Muscle layer of duodenum (tissue), 2 donors: ENCODE data around the gene ARHGEF25.

Experiments
- H3K27ac ChIP-seq: one replicate; pipeline ENCODE4 v1.7.0; 2013; ENCODE audit warnings: mild to moderate bottlenecking, low read length
- H3K27me3 ChIP-seq: one replicate; pipeline ENCODE4 v1.7.0; 2013; ENCODE audit warnings: low read depth, mild to moderate bottlenecking, control low read depth, low read length
- H3K36me3 ChIP-seq, 2 donors: one replicate each; pipeline ENCODE4 v1.7.0; 2013; ENCODE audit warnings: low read length in 2 of 2, control low read depth in 1 of 2, mild to moderate bottlenecking in 1 of 2; ENCODE audit not compliant: insufficient read depth in 2 of 2, control insufficient read depth in 1 of 2
- H3K4me1 ChIP-seq, 2 donors: one replicate each; pipeline ENCODE4 v1.7.0; 2013; ENCODE audit warnings: low read length in 2 of 2, mild to moderate bottlenecking in 2 of 2, control low read depth in 1 of 2, moderate library complexity in 1 of 2; ENCODE audit not compliant: insufficient read depth in 2 of 2, control insufficient read depth in 1 of 2
- H3K4me3 ChIP-seq, 2 donors: one replicate each; pipeline ENCODE4 v1.7.0; 2013; ENCODE audit warnings: low read length in 2 of 2, low read depth in 1 of 2, mild to moderate bottlenecking in 1 of 2
- H3K9me3 ChIP-seq, 2 donors: one replicate each; pipeline ENCODE4 v1.7.0; 2013; ENCODE audit warnings: low read length in 2 of 2, control low read depth in 1 of 2, mild to moderate bottlenecking in 1 of 2; ENCODE audit not compliant: control insufficient read depth in 1 of 2
- donor health status: healthy.

The ARHGEF25 gene

DNA sequence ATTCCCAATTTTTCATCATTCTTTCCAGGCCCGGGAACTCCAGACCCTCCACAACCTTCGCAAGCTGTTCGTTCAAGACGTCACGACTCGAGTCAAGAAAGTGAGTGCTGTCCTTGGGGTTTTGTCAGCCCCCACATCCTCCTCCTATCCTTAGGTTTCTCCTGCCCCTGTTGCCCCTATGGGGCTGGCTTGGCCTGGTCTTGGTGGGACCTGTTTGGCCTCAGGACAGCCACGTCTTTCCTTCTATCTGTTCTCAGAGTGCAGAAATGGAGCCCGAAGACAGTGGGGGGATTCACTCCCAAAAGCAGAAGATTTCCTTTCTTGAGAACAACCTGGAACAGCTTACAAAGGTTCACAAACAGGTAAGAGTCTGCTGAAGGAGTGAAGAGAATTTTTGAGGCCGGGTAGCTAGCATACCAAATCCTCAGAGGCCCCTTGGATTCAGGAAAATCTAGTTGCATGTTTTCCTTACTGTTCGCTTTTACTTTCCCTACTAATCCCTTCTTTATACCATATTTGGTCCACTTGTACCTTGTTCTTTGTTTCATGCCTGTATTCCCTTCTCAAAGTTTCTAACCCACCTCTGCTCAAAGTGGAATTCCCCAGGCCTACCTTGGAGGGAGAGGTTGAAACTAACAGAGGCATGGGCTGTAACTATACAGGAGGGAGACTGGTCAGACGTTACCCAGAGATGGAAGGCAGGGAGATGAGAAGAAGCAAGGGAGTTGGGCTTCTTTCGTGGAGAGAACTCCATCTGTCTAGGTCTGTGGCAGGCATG lies 33.1 kb upstream of the ARHGEF25 start:
- no peak overlapping the region for H3K4me3 ChIP-seq
- H3K9me3 ChIP-seq, result no peaks in the 10 kb centered on the region
- no peak overlapping the region for H3K27ac ChIP-seq
- H3K36me3 ChIP-seq, result peaks cover 0 to 16% of the 10 kb centered on the region in 2 donors
- H3K27me3 ChIP-seq, result no peaks in the 10 kb centered on the region
- H3K4me1 ChIP-seq, result no peaks in the 10 kb centered on the region

- H3K4me1 ChIP-seq, result no peaks in the 10 kb centered on the region
- H3K36me3 ChIP-seq, result peaks cover 0 to 16% of the 10 kb centered on the region in 2 donors
- H3K9me3 ChIP-seq, result no peaks in the 10 kb centered on the region
- no peak overlapping the region for H3K27ac ChIP-seq
- no peaks in the 10 kb centered on the region for H3K27me3 ChIP-seq
- no peak overlapping the region for H3K4me3 ChIP-seq
Measured at GRCh38 chr12:57579011-57579410, 32.2 kb upstream of the ARHGEF25 start.

DNA sequence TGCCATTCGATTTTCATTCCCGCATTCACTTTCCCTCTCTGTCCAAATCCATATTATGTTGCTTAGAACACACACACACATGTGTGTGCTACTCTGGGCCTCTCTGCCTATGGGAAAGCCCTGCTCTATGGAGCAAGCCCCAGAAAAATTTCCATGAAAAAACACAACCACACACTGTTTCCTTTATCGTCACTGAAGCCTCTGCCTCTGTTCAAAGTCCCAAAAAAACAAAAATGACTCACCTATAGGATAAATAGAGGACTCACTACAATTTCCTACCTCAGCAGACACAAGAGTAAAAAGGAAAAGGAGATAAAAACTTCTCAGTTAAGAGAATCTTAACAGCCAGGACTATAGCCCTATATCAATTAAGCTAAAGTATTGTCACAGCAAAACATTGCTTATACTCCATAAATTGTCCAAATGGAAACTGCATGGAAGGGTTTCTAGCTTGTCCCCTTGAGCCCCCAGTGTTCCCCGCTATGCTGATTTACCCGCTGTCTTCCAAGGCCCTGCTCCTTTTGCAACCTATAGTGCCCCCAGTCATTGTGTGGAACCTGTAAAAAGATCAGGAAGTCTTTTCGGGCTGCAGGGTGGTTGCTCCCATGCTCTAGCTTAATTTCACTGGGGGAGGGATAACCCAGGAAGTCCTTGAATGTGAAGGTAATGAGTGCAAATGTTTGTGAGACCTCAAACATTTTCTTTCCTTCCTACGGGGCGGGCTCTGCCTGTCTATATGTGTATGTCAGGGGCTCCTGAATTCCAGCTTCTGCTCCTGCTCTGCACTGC lies 31.4 kb upstream of the ARHGEF25 start:
- H3K36me3 ChIP-seq, result peaks cover 0 to 16% of the 10 kb centered on the region in 2 donors
- no peaks in the 10 kb centered on the region for H3K27me3 ChIP-seq
- H3K9me3 ChIP-seq, result no peaks in the 10 kb centered on the region
- no peak overlapping the region for H3K4me3 ChIP-seq
- H3K4me1 ChIP-seq, result no peaks in the 10 kb centered on the region
- H3K27ac ChIP-seq, result no peak overlapping the region

DNA sequence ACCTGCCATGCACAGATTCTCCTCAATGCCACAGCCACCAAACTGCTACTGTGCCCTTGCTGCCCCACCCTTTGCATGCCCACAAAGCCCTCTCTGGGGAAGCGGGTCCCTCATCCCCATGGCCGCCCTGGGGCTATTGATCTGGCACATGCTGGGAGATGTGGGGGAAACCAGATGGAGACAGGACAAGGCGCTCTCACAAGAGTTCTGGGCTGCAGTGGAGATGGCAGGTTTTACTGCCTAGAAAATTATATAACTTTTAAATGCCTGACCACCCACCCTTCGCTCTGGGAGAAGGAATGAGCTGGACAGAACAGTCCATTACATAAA lies 30.8 kb upstream of the ARHGEF25 start:
- Histone ChIP-seq H3K9me3 (no peaks in the 10 kb centered on the region), H3K27me3 (no peaks in the 10 kb centered on the region), H3K27ac (no peak overlapping the region), H3K36me3 (peaks cover 0 to 16% of the 10 kb centered on the region in 2 donors), H3K4me1 (no peaks in the 10 kb centered on the region), H3K4me3 (no peak overlapping the region)

DNA sequence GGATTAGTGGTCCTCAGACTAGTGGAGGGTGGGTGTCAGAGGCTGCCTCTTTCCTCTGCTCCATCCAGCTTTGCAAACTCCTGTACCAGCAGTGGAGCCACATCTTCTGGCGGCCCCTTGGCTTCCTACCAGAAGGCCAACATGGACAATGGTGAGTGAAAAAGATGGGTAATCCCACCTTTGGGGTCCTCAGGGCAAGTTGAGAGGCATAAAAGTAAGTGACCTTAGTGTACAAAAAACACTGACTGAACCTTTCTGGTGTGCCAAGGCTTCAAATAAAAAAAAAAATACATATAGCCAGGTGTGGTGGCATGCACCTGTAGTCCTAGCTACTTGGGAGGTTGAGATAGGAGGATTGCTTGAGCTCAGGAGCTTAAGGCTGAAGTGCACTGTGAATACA lies 29.4 kb upstream of the ARHGEF25 start:
- Histone ChIP-seq H3K4me3 (no peak overlapping the region), H3K27me3 (no peaks in the 10 kb centered on the region), H3K4me1 (no peaks in the 10 kb centered on the region), H3K36me3 (peaks cover 0 to 6% of the 10 kb centered on the region in 2 donors), H3K9me3 (no peaks in the 10 kb centered on the region), H3K27ac (no peak overlapping the region)

GRCh38 chr12:57582440-57582839 lies 28.8 kb upstream of the ARHGEF25 start:
- H3K9me3 ChIP-seq, result no peaks in the 10 kb centered on the region
- no peaks in the 10 kb centered on the region for H3K27me3 ChIP-seq
- peaks cover 0 to 4% of the 10 kb centered on the region in 2 donors for H3K36me3 ChIP-seq
- H3K27ac ChIP-seq, result no peak overlapping the region
- no peak overlapping the region for H3K4me3 ChIP-seq
- H3K4me1 ChIP-seq, result no peaks in the 10 kb centered on the region

- Histone ChIP-seq H3K36me3 (peaks cover 0 to 4% of the 10 kb centered on the region in 2 donors), H3K4me3 (no peak overlapping the region), H3K9me3 (no peaks in the 10 kb centered on the region)
Measured at GRCh38 chr12:57583008-57583831, 28.0 kb upstream of the ARHGEF25 start.

DNA sequence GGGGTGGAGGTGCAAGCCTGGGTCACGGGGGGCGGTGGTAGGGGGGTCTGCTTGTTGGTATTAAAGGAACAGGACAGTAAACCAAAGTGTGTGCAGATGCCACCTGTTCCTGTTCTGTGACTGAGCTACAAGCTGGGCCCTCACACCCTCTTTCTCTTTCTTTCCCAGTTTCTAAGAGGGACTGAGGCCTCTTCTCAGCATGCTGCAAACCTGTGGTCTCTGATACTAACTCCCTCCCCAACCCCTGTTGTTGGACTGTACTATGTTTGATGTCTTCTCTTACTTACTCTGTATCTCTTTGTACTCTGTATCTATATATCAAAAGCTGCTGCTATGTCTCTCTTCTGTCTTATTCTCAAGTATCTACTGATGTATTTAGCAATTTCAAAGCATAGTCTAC lies 27.2 kb upstream of the ARHGEF25 start:
- H3K9me3 ChIP-seq, result no peaks in the 10 kb centered on the region
- H3K36me3 ChIP-seq, result peaks cover 0 to 4% of the 10 kb centered on the region in 2 donors
- H3K27me3 ChIP-seq, result no peaks in the 10 kb centered on the region
- H3K4me1 ChIP-seq, result no peaks in the 10 kb centered on the region
- no peak overlapping the region for H3K27ac ChIP-seq
- no peak overlapping the region for H3K4me3 ChIP-seq

More at GRCh38 chr12:57583008-57583831, 28.0 kb upstream of the ARHGEF25 start:
- no peaks in the 10 kb centered on the region for H3K4me1 ChIP-seq
- H3K27ac ChIP-seq, result no peak overlapping the region
- H3K27me3 ChIP-seq, result no peaks in the 10 kb centered on the region

DNA sequence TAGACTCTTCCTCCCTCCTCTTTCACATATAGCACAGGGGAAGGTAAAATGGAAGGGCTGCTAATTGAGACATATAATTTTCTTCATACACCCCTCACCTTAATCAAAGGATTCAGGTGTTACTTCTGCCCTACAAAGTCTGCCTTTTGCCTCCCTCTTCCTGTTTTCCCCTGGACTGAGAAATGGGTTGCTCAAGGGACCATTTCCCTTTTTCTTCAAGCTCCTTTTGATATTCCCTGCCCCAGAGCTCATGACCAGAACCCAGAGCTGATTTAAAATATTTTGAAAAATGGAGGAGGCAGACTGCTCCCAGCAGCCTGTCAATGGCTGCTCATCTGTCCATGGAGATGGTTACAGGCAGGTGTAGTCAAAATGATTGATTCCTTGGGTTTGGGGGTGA lies 26.5 kb upstream of the ARHGEF25 start:
- no peaks in the 10 kb centered on the region for H3K9me3 ChIP-seq
- no peak overlapping the region for H3K27ac ChIP-seq
- no peaks in the 10 kb centered on the region for H3K4me1 ChIP-seq
- no peak overlapping the region for H3K4me3 ChIP-seq
- H3K27me3 ChIP-seq, result no peaks in the 10 kb centered on the region
- H3K36me3 ChIP-seq, result peaks cover 0 to 4% of the 10 kb centered on the region in 2 donors

GRCh38 chr12:57585156-57585555 lies 26.1 kb upstream of the ARHGEF25 start:
- H3K9me3 ChIP-seq, result no peaks in the 10 kb centered on the region
- H3K27ac ChIP-seq, result no peak overlapping the region
- peaks cover 0 to 4% of the 10 kb centered on the region in 2 donors for H3K36me3 ChIP-seq
- no peak overlapping the region for H3K4me3 ChIP-seq
- H3K4me1 ChIP-seq, result no peaks in the 10 kb centered on the region
- H3K27me3 ChIP-seq, result no peaks in the 10 kb centered on the region

GRCh38 chr12:57586128-57586527 lies 25.1 kb upstream of the ARHGEF25 start:
- H3K9me3 ChIP-seq, result no peaks in the 10 kb centered on the region
- H3K36me3 ChIP-seq, result peaks cover 0 to under 1% of the 10 kb centered on the region in 2 donors
- no peaks in the 10 kb centered on the region for H3K27me3 ChIP-seq
- H3K27ac ChIP-seq, result no peak overlapping the region
- H3K4me1 ChIP-seq, result peaks cover 0 to 6% of the 10 kb centered on the region in 2 donors
- no peak overlapping the region for H3K4me3 ChIP-seq
